K562 (cell line): ENCODE data around the gene PA2G4. TPM values are rescaled to one million over a fixed set of nuclear protein-coding genes. Genes with fewer than 3 reads are reported as not detected.

ENCODE experiments used
- AFF1 ChIP-seq, 2 experiments: fragments of 450-650 bp; IDR thresholded peaks; 2 replicates each; pipeline ENCODE4 v1.6.1; 2018; ENCODE audit warnings: mild to moderate bottlenecking in 2 of 2, low read depth in 1 of 2; ENCODE audit not compliant: partially characterized antibody in 2 of 2
- ETV5 ChIP-seq: sonication (generic); formaldehyde crosslinking; IDR thresholded peaks from 2 replicates; pipeline ENCODE4 v1.4.0; 2020; ENCODE audit warnings: low read depth, mild to moderate bottlenecking, missing genetic modification reagents
- EZH2 ChIP-seq: IDR thresholded peaks from 2 replicates; pipeline ENCODE4 v1.6.1; 2012; ENCODE audit warnings: low read depth, mild to moderate bottlenecking, inconsistent platforms, low read length, borderline replicate concordance
- GMEB1 ChIP-seq: fragments of 250-450 bp; sonication (Bioruptor Pico); IDR thresholded peaks from 2 replicates; pipeline ENCODE4 v1.4.0; 2020; ENCODE audit warnings: mild to moderate bottlenecking
- GTF2F1 ChIP-seq: IDR thresholded peaks from 2 replicates; pipeline ENCODE4 v1.6.1; 2011; ENCODE audit warnings: low read depth, low read length, improper control_type of control experiment
- HNRNPH1 ChIP-seq: fragments of 200-400 bp; formaldehyde crosslinking; optimal IDR thresholded peaks from 2 replicates; pipeline ENCODE3; 2017; ENCODE audit warnings: low read depth, mild to moderate bottlenecking, low read length, moderate library complexity
- KAT2B ChIP-seq: IDR thresholded peaks from one replicate; pipeline ENCODE4 v1.6.1; 2012; ENCODE audit warnings: low read depth, mild to moderate bottlenecking, control low read depth, inconsistent platforms, low read length, moderate library complexity
- KLF10 ChIP-seq: fragments of 250-450 bp; sonication (Bioruptor Pico); IDR thresholded peaks from 2 replicates; pipeline ENCODE4 v1.6.1; 2021; ENCODE audit warnings: matching md5 sums
- MLX ChIP-seq, 2 experiments: fragments of 450-650 bp in 1 of 2; sonication (generic) in 1 of 2; formaldehyde crosslinking; conservative IDR thresholded peaks; 2 replicates each; pipeline versions ENCODE4 v1.4.0 to v1.8.1; 2020 to 2022; ENCODE audit warnings: mild to moderate bottlenecking in 1 of 2, missing genetic modification reagents in 1 of 2
- NCOR1 ChIP-seq: fragments of 450-650 bp; IDR thresholded peaks from 2 replicates; pipeline ENCODE4 v1.6.1; 2016; ENCODE audit warnings: mild to moderate bottlenecking, moderate library complexity
- PML ChIP-seq: IDR thresholded peaks from 2 replicates; pipeline ENCODE4 v1.6.1; 2012; ENCODE audit warnings: low read length, inconsistent platforms
- SAFB2 ChIP-seq: fragments of 200-400 bp; formaldehyde crosslinking; IDR thresholded peaks from 2 replicates; pipeline ENCODE4 v1.6.1; 2018; ENCODE audit warnings: borderline replicate concordance, low read length, low read depth, moderate library complexity; ENCODE audit not compliant: severe bottlenecking
- TFAM ChIP-seq: fragments of 250-450 bp; sonication (Bioruptor Pico); conservative IDR thresholded peaks from 2 replicates; pipeline ENCODE4 v1.5.0; 2021; ENCODE audit warnings: mild to moderate bottlenecking, moderate library complexity
- THAP7 ChIP-seq: fragments of 250-450 bp; sonication (Bioruptor Pico); IDR thresholded peaks from 2 replicates; pipeline ENCODE4 v1.5.0; 2021
- ZC3H11A ChIP-seq: IDR thresholded peaks from 2 replicates; pipeline ENCODE4 v1.6.1; 2012; ENCODE audit warnings: low read depth, low read length, improper control_type of control experiment
- ZNF217 ChIP-seq: sonication (generic); formaldehyde crosslinking; IDR thresholded peaks from 2 replicates; pipeline ENCODE4 v1.8.0; 2022; ENCODE audit warnings: mild to moderate bottlenecking, missing genetic modification reagents
- ZNF3 ChIP-seq: fragments of 250-450 bp; sonication (Bioruptor Pico); IDR thresholded peaks from 2 replicates; pipeline ENCODE4 v1.5.0; 2021; ENCODE audit warnings: mild to moderate bottlenecking, moderate library complexity
- ZNF589 ChIP-seq: fragments of 200-800 bp; sonication (Bioruptor generic); IDR thresholded peaks from 2 replicates; pipeline ENCODE4 v1.6.1; 2016; ENCODE audit warnings: low read depth, missing genetic modification characterization, missing compliant biosample characterization
- ZNF778 ChIP-seq: fragments of 450-650 bp; formaldehyde crosslinking; IDR thresholded peaks from 2 replicates; pipeline ENCODE4 v1.4.0; 2020; ENCODE audit warnings: mild to moderate bottlenecking, moderate library complexity
- ZNF780A ChIP-seq: fragments of 250-450 bp; sonication (Bioruptor Pico); IDR thresholded peaks from 2 replicates; pipeline ENCODE4 v1.5.0; 2021; ENCODE audit warnings: mild to moderate bottlenecking
- polyA plus RNA-seq, 8 experiments: library from polyadenylated mRNA; depleted of rRNA in 4 of 8; stranded (reverse) in 5 of 8; unstranded in 3 of 8; fragments of >200 nt; fragmentation: Nextera tagmentation in 2 of 8; fragmentation: Illumina TruSeq in 1 of 8; extraction: Ambion mirVana in 2 of 8; extraction: Trizol in 1 of 8; gene quantifications; 2 replicates each; pipeline versions ENCODE4 v1.2.1 to v1.2.3, GENCODE V29; 2011 to 2014; ENCODE audit warnings: inconsistent platforms in 1 of 8, missing spikeins in 1 of 8
- total RNA-seq, 7 experiments: library from RNA; depleted of rRNA in 6 of 7; stranded (reverse); fragments of >200 nt in 6 of 7; fragmentation: Illumina TruSeq in 2 of 7; extraction: Trizol in 2 of 7; gene quantifications; 2 replicates each; pipeline versions ENCODE4 v1.2.1 to v1.2.3, GENCODE V29; 2011 to 2021; ENCODE audit warnings: low replicate concordance in 1 of 7

The PA2G4 gene
- total and polyA plus RNA-seq, 9 of the 15 experiments (the other 6 are each of a cell fraction or from before 2014, with no cell fraction given) = 230 to 925 (median 638) TPM

GRCh38 chr12:56116267-56117081 is 12.1 kb downstream of the PA2G4 start, which contains the start of gene RPL41 (continued):
- TF ChIP-seq GMEB1 (CRISPR knock-in tag) (no peak; the same call in 1 of the 2 replicates), ZNF780A (CRISPR knock-in tag) (no peak), ZNF3 (CRISPR knock-in tag) (no peak), EZH2 (no peak), ZNF217 (CRISPR knock-in tag) (no peak), KLF10 (CRISPR knock-in tag) (no peak), KAT2B (peak; percentile 57), MLX (CRISPR knock-in tag; conservative IDR thresholded peaks at IDR 0.05) (0 out of 4 replicates have a peak, but pooled peaks of 1 of the 2 experiments have one; percentile 40), NCOR1 (peak; percentile 70), HNRNPH1 (no peak), AFF1 (IDR thresholded peaks at IDR 0.05; ENCODE audit: low read depth in 1 of 2, partially characterized antibody in 2 of 2) (peak; percentile 86), SAFB2 (no peak), ZC3H11A (no peak), ZNF589 (no peak), TFAM (CRISPR knock-in tag) (no peak), PML (peak; percentile 97), ETV5 (CRISPR knock-in tag) (no peak), ZNF778 (no peak), THAP7 (no peak), GTF2F1 (peak; percentile 96)
